Activated naive CD4-positive, alpha-beta T cell treated with anti-CD3 and anti-CD28 coated beads, Interleukin-2, amount 50 U/mL, for 72 hours (primary cell): ENCODE results near the gene IL10. TPM values are rescaled to one million over a fixed set of nuclear protein-coding genes. Genes with fewer than 3 reads are reported as not detected.

ENCODE experiments used
- ATAC-seq, 2 donors: fragments of 150-1000 bp; cut with Tn5 transposase; 2 replicates each; pipeline ENCODE4 v1.10.0; 2021; ENCODE audit warnings: mild to moderate bottlenecking in 2 of 2, moderate library complexity in 2 of 2
- DNase-seq, 2 donors: peaks; one replicate each; pipeline ENCODE4 v3.0.0; 2021 to 2022; ENCODE audit warnings: low spot score in 2 of 2
- H3K27ac Mint-ChIP-seq, 2 donors: one replicate each; pipeline ENCODE4 v1.8.0; 2022; ENCODE audit warnings: mild to moderate bottlenecking in 2 of 2, mixed read lengths in 2 of 2
- H3K36me3 Mint-ChIP-seq, 2 donors: one replicate each; pipeline ENCODE4 v1.8.0; 2022; ENCODE audit warnings: mixed read lengths in 2 of 2
- H3K9me3 Mint-ChIP-seq, 2 donors: one replicate each; pipeline ENCODE4 v1.8.0; 2022; ENCODE audit warnings: mixed read lengths in 2 of 2
- total RNA-seq, 2 donors: library from RNA; stranded (reverse); gene quantifications; one replicate each; pipeline ENCODE4 v1.2.3, GENCODE V29; 2022

The IL10 gene
- total RNA-seq, 2 donors from 2014 or later = 0.29 TPM; not detected in 1

DNA sequence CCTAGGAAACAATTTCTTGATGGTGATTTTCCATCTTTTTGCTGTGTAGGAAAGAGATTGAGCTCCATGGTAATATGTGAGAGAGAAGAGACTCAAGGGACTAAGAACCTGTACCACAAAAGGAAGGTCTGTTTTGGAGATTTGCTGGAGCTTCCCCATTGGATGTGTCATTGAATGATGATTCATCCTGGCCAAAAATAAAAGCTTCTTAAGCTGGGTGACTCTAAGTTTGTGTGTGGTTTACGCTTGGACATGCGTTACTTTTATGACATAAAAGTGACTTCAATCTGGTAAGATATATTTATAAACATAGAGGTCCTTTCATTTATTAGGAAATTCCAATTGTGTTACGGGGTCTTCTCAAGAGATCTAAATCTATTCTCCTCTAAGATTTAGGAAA lies 19.2 kb downstream of the IL10 start:
- no peak for DNase-seq
- peak in 1 of 2 donors; percentile 28 for ATAC-seq
- H3K36me3 Mint-ChIP-seq = peaks cover 0 to 5% of the 10 kb centered on the region in 2 donors
- no peak overlapping the region for H3K27ac Mint-ChIP-seq
- H3K9me3 Mint-ChIP-seq = peaks cover 5 to 6% of the 10 kb centered on the region in 2 donors

DNA sequence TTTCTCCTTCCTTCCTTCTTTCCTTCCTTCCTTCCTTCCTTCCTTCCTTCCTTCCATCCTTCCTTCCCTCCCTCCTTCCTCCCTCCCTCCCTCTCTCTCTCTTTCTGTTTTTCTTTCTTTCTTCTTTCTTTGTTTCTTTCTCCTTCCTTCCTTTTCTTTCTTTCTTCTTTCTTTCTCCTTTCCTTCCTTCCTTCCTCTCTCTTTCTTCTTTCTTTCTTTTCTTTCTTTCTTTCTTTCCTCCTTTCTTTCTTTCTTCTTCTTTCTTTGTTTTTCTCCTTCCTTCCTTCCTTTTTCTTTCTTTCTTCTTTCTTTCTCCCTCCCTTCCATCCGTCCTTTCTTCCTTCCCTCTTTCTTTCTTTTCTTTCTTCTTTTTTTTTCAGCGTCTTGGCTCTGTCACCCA lies 19.8 kb downstream of the IL10 start:
- peaks cover 0 to 5% of the 10 kb centered on the region in 2 donors for H3K36me3 Mint-ChIP-seq
- DNase-seq = no peak
- no peak for ATAC-seq
- peaks cover 5 to 6% of the 10 kb centered on the region in 2 donors for H3K9me3 Mint-ChIP-seq
- no peak overlapping the region for H3K27ac Mint-ChIP-seq

DNA sequence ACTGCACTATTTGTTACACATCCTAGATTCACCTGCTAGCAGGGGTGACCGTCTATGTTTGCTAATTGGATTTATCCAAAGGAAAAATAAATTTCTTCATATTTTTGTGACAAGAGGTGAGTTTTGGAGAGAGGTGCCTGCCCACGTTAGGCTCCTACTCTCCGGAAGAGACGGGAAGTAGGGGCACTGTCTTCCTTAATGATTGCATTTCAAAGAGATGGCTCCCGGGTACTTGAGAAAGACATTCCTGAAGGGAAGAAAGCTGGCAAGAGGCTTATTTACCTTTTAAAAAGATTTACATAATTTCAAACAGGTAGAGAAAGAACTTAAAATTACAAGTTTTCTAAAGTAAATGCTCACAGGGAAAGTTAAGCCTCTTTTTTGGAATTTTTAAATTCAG lies 20.4 kb downstream of the IL10 start:
- Mint-ChIP-seq H3K9me3 (peaks cover 5 to 6% of the 10 kb centered on the region in 2 donors), H3K36me3 (peaks cover 0 to 5% of the 10 kb centered on the region in 2 donors), H3K27ac (no peak overlapping the region)
- DNase-seq = no peak
- no peak for ATAC-seq

DNA sequence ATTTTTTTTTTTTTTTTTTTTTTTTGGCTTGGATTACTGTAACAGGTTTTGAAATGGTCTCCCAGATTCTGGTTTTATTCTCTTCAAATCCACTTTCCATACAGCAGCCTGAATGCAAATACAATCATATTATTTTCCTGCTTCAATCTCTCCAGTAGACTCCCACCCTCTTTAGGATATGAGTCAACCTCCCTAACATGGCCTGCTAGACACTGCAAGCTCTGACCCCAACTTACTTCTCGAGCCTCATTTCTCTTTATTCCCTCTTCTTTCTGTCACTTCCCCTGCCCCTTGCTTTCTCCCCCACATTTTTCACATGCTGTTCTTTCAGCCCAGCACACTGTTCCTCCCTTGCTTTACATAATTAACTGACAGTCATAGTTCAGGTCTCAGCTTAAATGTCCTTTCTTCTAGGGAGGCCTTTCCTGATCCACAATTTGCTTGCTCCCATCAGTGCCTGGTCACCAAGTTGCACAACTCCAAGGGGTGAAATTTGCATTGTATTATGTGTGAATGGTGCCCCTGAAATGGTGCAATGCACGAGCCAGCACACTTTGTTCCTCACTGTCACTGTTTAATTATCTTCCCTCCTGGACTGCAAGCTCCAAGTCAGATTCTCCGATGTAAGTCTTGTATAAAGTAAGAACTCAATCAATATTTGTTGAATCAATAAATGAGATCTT lies 23.8 kb downstream of the IL10 start:
- Mint-ChIP-seq H3K27ac (no peak overlapping the region), H3K9me3 (no peaks in the 10 kb centered on the region), H3K36me3 (no peaks in the 10 kb centered on the region)
- no peak for ATAC-seq
- no peak for DNase-seq

DNA sequence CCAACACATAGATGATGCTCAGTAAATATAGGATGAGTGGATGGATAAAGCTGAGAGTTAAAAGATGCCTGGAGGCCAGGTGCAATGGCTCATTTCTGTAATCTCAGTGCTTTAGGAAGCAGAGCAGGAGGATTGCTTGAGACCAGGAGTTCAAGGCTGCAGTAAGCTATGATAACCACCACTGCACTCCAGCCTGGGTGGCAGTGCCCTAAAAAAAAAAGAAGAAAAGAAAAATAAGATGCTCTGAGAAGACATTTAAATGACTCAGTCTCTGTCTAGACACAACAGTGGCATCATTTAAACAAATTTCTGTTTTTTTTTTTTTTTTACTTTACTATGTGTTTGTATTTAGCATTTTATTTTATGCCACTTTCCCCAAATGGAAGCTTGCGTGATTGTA lies 27.0 kb downstream of the IL10 start:
- ATAC-seq (peak in 1 of 2 donors; percentile 7), DNase-seq (no peak)
- Mint-ChIP-seq H3K27ac (no peak overlapping the region), H3K9me3 (no peaks in the 10 kb centered on the region), H3K36me3 (no peaks in the 10 kb centered on the region)

DNA sequence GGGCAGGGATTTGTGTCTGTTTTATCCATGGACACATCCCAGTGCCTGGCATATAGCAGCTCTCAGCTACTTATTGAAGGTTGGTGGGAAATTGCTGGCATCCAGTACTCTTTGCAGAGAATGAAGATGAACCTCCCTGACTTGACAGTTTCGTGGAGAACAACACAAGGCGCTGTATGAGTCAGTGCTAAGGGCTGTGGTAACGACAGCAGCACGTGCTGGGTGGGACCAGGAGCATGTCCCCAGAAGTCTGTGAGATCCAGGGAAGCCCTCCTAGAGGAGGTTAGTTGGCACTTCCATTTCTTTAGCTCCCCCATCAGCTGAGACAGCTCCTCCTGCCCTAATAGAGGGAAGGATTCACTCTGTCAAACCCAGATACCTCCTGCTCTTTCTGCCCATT lies 27.6 kb downstream of the IL10 start:
- Mint-ChIP-seq H3K27ac (no peak overlapping the region), H3K36me3 (no peaks in the 10 kb centered on the region), H3K9me3 (no peaks in the 10 kb centered on the region)
- DNase-seq (no peak), ATAC-seq (peak; percentile 32 to 35)

DNA sequence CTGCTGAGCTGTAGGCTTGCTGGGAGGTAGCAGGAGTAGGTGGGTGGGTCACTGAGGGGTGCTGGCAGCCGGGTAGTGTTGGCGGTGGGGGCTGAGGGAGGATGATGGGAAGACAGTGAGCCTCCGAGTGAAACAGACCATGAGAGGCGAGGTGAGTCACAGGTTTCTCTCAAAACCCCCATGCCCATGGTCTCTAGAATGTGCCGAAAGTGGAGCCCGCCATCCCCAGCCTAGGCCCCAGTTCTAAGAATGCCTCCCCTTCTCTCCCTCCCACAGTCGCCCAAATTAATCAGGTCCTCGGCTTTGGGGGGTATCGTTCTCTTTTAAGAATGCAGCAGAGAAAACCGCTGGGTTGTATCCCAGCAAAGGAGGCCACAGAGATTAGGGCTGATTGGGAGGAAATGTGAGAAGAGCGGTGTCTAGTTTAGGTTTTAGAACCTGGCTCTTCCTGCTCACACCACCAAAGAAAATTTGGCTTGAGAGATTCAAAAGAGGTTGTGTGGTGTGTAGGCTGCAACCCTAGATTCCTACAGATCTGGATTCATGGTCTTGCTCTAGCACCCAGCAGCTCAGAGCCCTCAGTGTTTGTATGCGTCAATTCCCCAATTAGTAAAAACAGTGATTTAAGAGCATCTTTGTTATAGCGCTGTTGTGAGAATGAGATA lies 29.4 kb downstream of the IL10 start:
- Mint-ChIP-seq H3K36me3 (no peaks in the 10 kb centered on the region), H3K27ac (no peak overlapping the region), H3K9me3 (no peaks in the 10 kb centered on the region)
- DNase-seq (no peak), ATAC-seq (no peak)

DNA sequence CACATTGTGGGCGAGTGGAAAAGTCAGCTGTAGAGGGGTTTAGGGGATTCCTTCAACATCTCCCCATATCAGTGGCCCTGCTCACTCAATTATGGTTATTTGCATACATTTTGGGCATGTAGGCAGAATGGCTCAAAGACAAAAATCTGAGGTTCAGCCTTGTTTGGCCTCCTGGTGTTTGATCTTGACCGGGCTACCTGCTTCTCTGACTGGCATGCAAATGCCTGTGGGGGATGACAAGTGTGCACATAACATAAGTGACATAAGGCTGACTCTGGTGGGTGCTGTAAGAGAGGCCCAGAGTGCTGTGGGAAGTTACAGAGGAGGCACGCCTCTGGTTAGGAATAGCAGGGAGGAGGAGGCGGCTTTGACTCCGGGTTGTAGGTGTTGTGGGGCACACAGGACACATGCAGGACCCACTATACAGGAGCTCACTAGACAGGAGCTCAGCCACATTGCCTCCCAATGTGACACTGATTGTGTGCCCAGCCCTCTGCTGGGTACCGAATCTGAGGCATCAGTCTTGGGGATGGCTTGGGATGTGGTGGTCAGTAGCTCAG lies 31.1 kb downstream of the IL10 start:
- peak overlapping the region in 1 of 2 donors; percentile 3 for H3K27ac Mint-ChIP-seq
- H3K9me3 Mint-ChIP-seq = no peaks in the 10 kb centered on the region
- DNase-seq = no peak
- no peak for ATAC-seq
- H3K36me3 Mint-ChIP-seq = no peaks in the 10 kb centered on the region

DNA sequence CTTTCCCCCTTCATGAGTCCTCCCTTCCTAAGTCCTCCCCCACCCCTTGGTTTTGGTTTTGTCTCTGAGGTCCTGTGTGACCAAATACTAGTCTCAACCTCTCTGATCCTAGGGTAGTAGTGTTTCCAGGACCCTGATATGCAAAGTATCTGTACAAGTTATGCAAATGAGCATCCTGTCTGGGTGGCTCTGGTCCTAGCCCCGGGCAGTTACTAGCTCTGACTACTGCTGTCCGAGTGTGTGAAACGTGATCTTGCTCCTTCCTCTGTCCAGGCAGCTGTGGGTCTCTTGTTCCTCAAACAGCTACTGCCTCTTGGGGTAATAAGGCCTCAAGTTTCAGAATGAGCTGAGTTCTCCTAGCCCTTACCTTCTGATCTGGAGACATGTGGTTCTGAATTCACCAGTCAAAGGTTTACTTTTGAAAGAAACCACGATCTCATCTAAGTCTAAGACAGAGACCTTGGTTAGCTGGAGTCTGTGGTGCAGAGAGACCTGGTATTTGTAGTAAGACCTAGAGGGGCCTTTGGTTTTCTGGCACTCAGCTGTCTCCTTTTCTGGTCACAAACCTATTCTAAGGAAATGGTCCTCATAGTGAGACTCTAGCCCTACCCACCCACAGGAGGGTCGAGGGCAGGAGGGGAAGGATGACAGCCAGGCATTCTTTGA lies 32.8 kb downstream of the IL10 start:
- no peaks in the 10 kb centered on the region for H3K9me3 Mint-ChIP-seq
- peak; percentile 40 to 66 for DNase-seq
- H3K27ac Mint-ChIP-seq = peak overlapping the region; percentile 41 to 86
- peaks cover 5 to 6% of the 10 kb centered on the region in 2 donors for H3K36me3 Mint-ChIP-seq
- ATAC-seq = peak; percentile 71 to 88

DNA sequence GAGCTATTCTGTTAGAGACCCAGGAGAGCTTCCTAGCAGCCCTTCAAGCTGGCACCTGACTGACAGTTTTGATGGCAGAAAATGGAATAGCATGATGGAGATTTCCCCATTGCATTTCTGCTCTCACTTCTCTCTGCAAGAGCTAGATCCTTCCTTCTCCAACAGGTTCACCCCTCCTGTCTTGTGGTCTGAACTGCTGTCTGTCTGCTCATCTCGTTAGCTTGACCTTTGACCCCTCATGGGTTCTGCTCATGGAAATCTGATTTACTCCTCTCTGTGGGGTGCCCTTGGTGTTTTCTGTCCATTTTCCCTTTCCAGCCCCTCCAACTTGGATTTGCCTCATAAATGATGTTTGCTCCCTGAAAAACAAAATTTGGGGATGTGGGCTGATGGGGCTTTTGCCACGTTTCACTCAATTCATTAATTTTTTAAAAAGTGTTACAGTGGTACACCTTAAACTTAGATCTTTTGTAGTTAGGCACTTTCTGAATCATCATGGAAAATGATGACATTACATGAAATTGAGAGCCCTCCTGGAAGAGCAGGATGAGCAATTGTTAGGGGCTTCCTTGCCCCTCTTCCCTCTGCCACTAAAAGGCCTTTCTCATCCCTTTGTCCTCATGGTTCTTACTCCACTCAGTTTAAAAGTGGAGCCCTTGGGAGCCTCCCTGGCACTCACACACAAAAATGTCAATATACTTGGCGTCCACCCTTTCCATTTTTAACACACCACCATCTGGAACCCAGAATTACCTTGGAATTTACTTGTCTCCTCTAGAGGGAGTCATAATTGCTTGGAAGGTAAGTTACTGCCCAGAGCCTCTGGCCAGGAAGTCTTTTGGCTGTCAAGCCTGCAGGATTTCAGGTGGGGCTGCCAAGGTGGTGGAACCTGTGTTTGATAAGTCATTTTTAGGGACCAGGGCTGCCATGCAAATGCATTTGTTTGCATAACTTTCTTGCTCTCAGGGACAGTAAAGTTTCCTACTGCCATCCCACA lies 33.6 kb downstream of the IL10 start:
- DNase-seq (no peak), ATAC-seq (no peak)
- peak overlapping the region; percentile 81 to 86 for H3K27ac Mint-ChIP-seq
- H3K36me3 Mint-ChIP-seq = peaks cover 5 to 7% of the 10 kb centered on the region in 2 donors
- H3K9me3 Mint-ChIP-seq = no peaks in the 10 kb centered on the region

DNA sequence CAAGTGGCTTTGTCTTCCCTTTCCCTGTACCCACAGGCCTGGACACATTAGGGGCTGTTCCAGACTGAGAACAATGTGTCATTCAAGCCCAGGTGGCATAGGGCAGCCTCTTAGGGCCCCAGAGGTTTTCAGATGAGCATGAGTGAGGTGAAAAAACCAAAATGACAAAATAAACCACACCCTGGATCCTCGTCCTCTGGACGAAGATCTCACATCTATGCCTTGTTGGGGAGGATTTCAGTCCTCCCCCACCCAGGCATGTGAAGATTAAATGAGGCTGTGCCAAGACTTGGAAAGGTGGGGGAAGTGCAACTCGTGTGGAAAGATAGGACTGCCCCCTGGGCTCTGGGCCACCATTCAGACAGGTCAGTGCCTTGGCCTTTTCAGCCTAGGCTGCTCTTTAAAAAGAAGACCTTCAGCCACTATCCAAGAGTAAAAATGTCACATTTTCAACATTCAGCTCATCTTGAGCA lies 34.5 kb downstream of the IL10 start:
- peak overlapping the region; percentile 36 to 86 for H3K27ac Mint-ChIP-seq
- peak; percentile 62 to 72 for ATAC-seq
- peak in 1 of 2 donors; percentile 66 for DNase-seq
- peaks cover 5 to 7% of the 10 kb centered on the region in 2 donors for H3K36me3 Mint-ChIP-seq
- no peaks in the 10 kb centered on the region for H3K9me3 Mint-ChIP-seq

DNA sequence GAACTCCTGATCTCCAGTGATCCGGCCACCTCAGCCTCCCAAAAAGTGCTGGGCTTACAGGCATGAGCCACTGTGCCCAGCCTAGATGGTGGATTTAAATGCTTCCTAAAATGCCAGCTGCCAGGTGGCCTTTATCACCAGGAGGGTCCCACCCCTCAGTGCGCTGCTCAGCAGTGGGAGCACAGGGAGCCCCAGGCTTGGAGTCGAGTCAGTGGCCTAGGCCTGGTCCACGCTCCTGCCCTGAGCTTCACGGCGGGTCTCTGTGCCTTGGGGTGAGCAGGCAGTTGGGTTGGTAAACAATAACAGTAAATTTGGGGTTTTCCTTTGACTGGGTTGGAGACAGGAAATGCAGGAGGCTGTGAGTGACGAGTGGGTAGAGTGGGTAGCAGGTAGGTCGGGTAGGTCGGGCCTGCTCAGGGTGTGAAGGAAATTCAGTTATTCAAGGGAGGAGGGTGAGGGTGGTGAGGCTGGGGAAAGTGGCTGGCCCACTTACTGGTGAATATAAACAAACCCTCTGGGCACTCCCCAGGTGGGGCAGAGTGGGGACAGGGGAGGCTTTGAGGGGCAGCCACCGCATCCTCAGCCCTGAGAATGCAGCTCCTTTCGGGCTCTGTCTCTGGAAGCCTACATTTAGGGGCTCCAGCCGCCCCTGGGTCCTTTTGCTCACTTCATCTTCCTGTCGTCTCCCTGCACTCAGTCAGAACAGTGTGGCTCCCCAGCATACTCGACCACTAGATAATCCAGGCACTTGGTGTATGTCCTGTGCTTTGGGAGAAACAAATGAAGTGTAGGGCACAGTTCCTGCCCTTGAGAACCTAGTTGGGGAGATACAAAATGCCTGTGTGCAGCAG lies 35.2 kb downstream of the IL10 start:
- H3K36me3 Mint-ChIP-seq = peaks cover 7 to 10% of the 10 kb centered on the region in 2 donors
- no peaks in the 10 kb centered on the region for H3K9me3 Mint-ChIP-seq
- peak overlapping the region; percentile 44 to 86 for H3K27ac Mint-ChIP-seq
- DNase-seq = no peak
- ATAC-seq = peak in 1 of 2 donors; percentile 0

DNA sequence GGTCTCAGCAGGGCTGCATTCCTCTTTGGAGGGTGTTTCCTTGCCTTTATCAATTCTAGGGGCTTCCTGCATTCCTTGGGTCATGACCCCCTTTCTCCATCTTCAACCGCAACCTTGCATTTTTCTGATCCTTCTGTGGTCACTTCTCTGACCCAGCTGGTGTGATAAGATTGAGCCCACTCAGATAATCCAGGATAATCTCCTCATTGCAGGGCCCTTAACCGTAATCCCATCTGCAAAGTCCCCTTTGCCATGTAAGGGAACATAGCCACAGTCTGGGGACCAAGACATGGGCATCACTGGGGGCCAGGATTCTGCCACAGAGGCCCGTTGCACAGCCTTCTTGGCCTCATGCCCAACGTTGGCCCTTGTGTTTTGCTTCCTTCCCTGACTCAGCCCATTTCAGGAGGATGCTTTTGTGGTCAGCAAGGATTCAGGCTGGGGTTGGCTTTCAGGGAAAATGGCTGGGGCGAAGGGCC lies 36.7 kb downstream of the IL10 start:
- peaks cover 7 to 11% of the 10 kb centered on the region in 2 donors for H3K36me3 Mint-ChIP-seq
- no peak overlapping the region for H3K27ac Mint-ChIP-seq
- H3K9me3 Mint-ChIP-seq = no peaks in the 10 kb centered on the region
- DNase-seq (no peak), ATAC-seq (no peak)

DNA sequence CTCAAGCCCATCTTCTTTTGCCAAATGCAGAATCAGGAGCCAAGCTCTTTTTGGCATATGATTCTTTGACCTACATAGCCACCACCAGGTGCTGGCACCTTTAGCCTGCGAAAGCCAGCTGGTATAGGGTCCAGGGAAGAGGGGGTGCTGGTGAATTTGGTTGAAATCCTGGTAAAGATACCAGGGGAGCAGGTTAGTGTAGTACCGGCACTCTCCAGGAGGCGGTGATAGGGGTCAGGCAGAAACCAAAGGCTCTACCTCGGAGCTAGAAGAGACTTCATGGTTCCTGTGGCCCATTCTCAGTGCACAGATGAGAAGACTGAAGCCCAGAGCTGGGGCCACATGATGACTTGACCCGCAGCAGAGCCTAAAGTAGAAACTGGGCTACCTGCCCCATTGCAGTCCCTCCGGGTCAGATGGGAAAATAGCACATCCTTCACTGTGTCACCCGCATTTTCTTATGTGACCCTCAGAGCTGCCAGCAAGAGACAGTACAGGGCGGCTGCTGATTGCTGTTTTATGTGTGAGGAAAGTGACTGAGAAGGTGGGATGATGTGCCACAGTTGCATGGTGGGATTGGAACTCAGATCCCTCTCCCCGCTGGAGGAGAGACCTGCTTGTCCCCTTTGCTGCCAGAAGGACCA lies 37.7 kb downstream of the IL10 start:
- peak in 1 of 2 donors; percentile 83 for DNase-seq
- no peaks in the 10 kb centered on the region for H3K9me3 Mint-ChIP-seq
- peak in 1 of 2 donors; percentile 36 for ATAC-seq
- no peak overlapping the region for H3K27ac Mint-ChIP-seq
- H3K36me3 Mint-ChIP-seq = peaks cover 11 to 12% of the 10 kb centered on the region in 2 donors

DNA sequence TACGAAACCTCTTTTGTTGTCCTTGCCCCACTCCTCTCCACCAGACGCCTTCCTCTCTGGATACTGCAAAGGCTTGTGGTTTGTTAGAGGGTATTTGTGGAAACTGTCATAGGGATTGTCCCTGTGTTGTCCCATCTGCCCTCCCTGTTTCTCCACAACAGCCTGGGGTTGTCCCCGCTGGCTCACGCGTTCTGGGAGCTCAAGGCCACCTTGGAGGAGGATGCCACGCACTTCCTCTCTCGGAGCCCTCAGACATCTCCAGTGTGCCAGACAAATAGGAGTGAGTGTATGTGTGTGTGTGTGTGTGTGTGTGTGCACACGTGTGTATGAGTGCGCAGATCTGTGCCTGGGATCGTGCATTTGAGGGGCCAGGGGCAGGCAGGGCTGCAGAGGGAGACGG lies 39.3 kb downstream of the IL10 start:
- DNase-seq = no peak
- Mint-ChIP-seq H3K9me3 (no peaks in the 10 kb centered on the region), H3K27ac (no peak overlapping the region), H3K36me3 (peaks cover 11 to 17% of the 10 kb centered on the region in 2 donors)
- ATAC-seq = no peak
